ENCODE measurements around the gene ARFGAP1. TPM values are rescaled to one million over a fixed set of nuclear protein-coding genes. Genes with fewer than 3 reads are reported as not detected.
A peak's percentile ranks its signal among the peaks of the same experiment; 100 is the strongest.

The ARFGAP1 gene
- total and polyA plus RNA-seq, 2 of the 4 experiments (the other 2 are of a cell fraction) = 59.1 to 194 TPM

DNA sequence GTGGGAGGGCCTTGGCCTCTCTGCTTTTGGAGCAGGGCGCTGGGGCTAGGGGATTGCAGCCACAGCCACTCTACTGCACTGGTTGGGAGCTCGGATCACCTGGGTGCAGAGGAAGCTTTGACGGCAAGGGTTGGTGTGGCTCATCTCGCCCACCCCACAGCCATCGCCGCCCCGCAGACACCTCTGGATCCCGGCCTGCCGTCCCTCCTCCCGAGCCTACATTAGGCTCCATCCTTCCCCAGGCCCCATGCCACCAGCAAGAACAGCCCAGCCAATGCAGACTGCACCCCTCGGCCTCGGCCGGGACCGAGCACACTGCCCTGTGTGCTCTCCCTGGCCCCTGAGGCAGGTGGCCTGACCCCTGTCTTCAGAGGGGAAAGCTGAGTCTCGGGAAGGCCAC, 12.1 kb upstream of the ARFGAP1 start:
- Histone ChIP-seq H2AK5ac (ENCODE audit: low read depth, low read length) (no peak overlapping the region), H3K18ac (ENCODE audit: low read depth, low read length) (no peak overlapping the region), H3K27ac (ENCODE audit: insufficient read depth, low read length) (no peak overlapping the region), H3K4me2 (ENCODE audit: low read depth, low read length) (no peak overlapping the region), H2BK20ac (ENCODE audit: low read depth, low read length) (no peak overlapping the region), H4K91ac (ENCODE audit: insufficient read depth, low read depth, low read length) (no peak overlapping the region), H3K79me1 (ENCODE audit: low read depth in 1 of 2, low read length in 2 of 2) (no peaks in the 10 kb centered on the region), H2BK5ac (ENCODE audit: low read depth, low read length, poor library complexity, severe bottlenecking) (no peak overlapping the region), H4K8ac (ENCODE audit: low read depth in 2 of 2, low read length in 2 of 2) (no peak overlapping the region), H2AK9ac (replicated peaks; ENCODE audit: low read depth, low read length, poor library complexity) (peak overlapping the region; percentile 78), H3K9me1 (ENCODE audit: insufficient read depth, low read length) (no peaks in the 10 kb centered on the region), H3K36me3 (ENCODE audit: control insufficient read depth, insufficient read depth, low read length) (no peaks in the 10 kb centered on the region), H3K23ac (ENCODE audit: low read depth, low read length) (no peak overlapping the region), H4K20me1 (ENCODE audit: insufficient read depth, low read length) (no peaks in the 10 kb centered on the region; the same call in 1 of the 2 replicates), H2BK120ac (ENCODE audit: low read depth, low read length) (no peak overlapping the region), H3K4me3 (ENCODE audit: insufficient read depth, low read depth, low read length) (no peak overlapping the region), H2AFZ (replicated peaks; ENCODE audit: low read length, poor library complexity) (no peak overlapping the region), H3K27me3 (ENCODE audit: control insufficient read depth, insufficient read depth, low read length) (peaks cover 83% of the 10 kb centered on the region), H3K4ac (ENCODE audit: low read depth, low read length) (no peak overlapping the region), H3K14ac (replicated peaks; ENCODE audit: low read depth, low read length) (no peak overlapping the region), H3K4me1 (ENCODE audit: control insufficient read depth, insufficient read depth, low read length) (no peaks in the 10 kb centered on the region; the same call in 1 of the 2 replicates), H2BK15ac (ENCODE audit: low read depth, low read length) (no peak overlapping the region), H3K9me3 (ENCODE audit: control insufficient read depth, insufficient read depth, low read length) (peaks cover 2% of the 10 kb centered on the region; the same call in 1 of the 2 replicates), H3K56ac (ENCODE audit: extremely low read depth, insufficient read depth, low read length) (no peak overlapping the region), H3K9ac (ENCODE audit: low read depth, low read length) (no peak overlapping the region), H4K5ac (ENCODE audit: low read depth, low read length) (no peak overlapping the region)
- WGBS, 2 experiments (ENCODE audit: extremely low coverage in 2 of 2, insufficient read length in 1 of 2) = 25% methylated on average over 2 of the region's 15 CpGs; no CpG with 5 or more reads in 1 of the 2 experiments
- no peak for ATAC-seq (ENCODE audit: low read depth)
- intact Hi-C loops (cut with micrococcal nuclease) (no loop called here), dilution Hi-C loops (cut with HindIII; ENCODE audit: low sequenced_read_pairs, unreplicated experiment) (no loop called here), in situ Hi-C loops (cut with MboI; ENCODE audit: low sequenced_read_pairs) (no loop called here)
- TF ChIP-seq RFX5 (IDR thresholded peaks at IDR 0.05; ENCODE audit: low read depth, low read length) (no peak), CHD1 (IDR thresholded peaks at IDR 0.05; ENCODE audit: low read depth, low read length) (no peak), MXI1 (IDR thresholded peaks at IDR 0.05; ENCODE audit: borderline replicate concordance, low read depth, low read length) (no peak), MAZ (IDR thresholded peaks at IDR 0.05; ENCODE audit: borderline replicate concordance, low read depth, low read length) (no peak), POLR2A (IDR thresholded peaks at IDR 0.05; ENCODE audit: low read depth, low read length) (no peak), SMC3 (IDR thresholded peaks at IDR 0.05; ENCODE audit: low read depth, low read length) (no peak), BHLHE40 (IDR thresholded peaks at IDR 0.05; ENCODE audit: low read depth, low read length) (no peak), RAD21 (IDR thresholded peaks at IDR 0.05; ENCODE audit: low read length) (no peak), FOS (IDR thresholded peaks at IDR 0.05; ENCODE audit: low read depth, low read length) (no peak), NFE2L2 (IDR thresholded peaks at IDR 0.05; ENCODE audit: low read depth, low read length) (no peak), CEBPB (IDR thresholded peaks at IDR 0.05; ENCODE audit: low read depth, low read length) (no peak), RCOR1 (IDR thresholded peaks at IDR 0.05; ENCODE audit: insufficient replicate concordance, low read length) (no peak), MAFK (IDR thresholded peaks at IDR 0.05; ENCODE audit: low read depth, low read length) (no peak)
- TF ChIP-seq, protein P1, sequence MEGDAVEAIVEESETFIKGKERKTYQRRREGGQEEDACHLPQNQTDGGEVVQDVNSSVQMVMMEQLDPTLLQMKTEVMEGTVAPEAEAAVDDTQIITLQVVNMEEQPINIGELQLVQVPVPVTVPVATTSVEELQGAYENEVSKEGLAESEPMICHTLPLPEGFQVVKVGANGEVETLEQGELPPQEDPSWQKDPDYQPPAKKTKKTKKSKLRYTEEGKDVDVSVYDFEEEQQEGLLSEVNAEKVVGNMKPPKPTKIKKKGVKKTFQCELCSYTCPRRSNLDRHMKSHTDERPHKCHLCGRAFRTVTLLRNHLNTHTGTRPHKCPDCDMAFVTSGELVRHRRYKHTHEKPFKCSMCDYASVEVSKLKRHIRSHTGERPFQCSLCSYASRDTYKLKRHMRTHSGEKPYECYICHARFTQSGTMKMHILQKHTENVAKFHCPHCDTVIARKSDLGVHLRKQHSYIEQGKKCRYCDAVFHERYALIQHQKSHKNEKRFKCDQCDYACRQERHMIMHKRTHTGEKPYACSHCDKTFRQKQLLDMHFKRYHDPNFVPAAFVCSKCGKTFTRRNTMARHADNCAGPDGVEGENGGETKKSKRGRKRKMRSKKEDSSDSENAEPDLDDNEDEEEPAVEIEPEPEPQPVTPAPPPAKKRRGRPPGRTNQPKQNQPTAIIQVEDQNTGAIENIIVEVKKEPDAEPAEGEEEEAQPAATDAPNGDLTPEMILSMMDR (conservative IDR thresholded peaks at IDR 0.05; ENCODE audit: low read depth, low read length) = no peak
- TF ChIP-seq, protein P2, sequence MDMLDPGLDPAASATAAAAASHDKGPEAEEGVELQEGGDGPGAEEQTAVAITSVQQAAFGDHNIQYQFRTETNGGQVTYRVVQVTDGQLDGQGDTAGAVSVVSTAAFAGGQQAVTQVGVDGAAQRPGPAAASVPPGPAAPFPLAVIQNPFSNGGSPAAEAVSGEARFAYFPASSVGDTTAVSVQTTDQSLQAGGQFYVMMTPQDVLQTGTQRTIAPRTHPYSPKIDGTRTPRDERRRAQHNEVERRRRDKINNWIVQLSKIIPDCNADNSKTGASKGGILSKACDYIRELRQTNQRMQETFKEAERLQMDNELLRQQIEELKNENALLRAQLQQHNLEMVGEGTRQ (IDR thresholded peaks at IDR 0.05; ENCODE audit: low read depth, low read length) = no peak
- TF ChIP-seq, protein P3, sequence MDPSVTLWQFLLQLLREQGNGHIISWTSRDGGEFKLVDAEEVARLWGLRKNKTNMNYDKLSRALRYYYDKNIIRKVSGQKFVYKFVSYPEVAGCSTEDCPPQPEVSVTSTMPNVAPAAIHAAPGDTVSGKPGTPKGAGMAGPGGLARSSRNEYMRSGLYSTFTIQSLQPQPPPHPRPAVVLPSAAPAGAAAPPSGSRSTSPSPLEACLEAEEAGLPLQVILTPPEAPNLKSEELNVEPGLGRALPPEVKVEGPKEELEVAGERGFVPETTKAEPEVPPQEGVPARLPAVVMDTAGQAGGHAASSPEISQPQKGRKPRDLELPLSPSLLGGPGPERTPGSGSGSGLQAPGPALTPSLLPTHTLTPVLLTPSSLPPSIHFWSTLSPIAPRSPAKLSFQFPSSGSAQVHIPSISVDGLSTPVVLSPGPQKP (IDR thresholded peaks at IDR 0.05; ENCODE audit: borderline replicate concordance, low read depth, low read length) = no peak
- DNase-seq = no peak
- CTCF ChIA-PET = no interaction called here
- BruUV-seq (replicated peaks) = no TSS peak
- POLR2A ChIA-PET (ENCODE audit: unreplicated experiment) = no interaction called here
